BE2C (cell line): ENCODE measurements around the gene GIGYF1.
A peak's percentile ranks its signal among the peaks of the same experiment; 100 is the strongest.

Experiments
- DNase-seq: peaks from one replicate; pipeline ENCODE4 v3.0.0-alpha.2; 2020
- H3K27me3 ChIP-seq: fragments of 250-450 bp; sonication (Bioruptor Pico); 2 replicates; pipeline ENCODE4 v1.5.1; 2020; ENCODE audit warnings: mild to moderate bottlenecking
- H3K36me3 ChIP-seq: fragments of 250-450 bp; sonication (Bioruptor Pico); 2 replicates; pipeline ENCODE4 v1.5.1; 2020; ENCODE audit warnings: mild to moderate bottlenecking
- H3K4me1 ChIP-seq: fragments of 250-450 bp; sonication (Bioruptor Pico); 2 replicates; pipeline ENCODE4 v1.5.1; 2020
- H3K4me3 ChIP-seq: 2 replicates; pipeline ENCODE4 v1.5.1; 2011; ENCODE audit warnings: low read depth, low read length
- H3K9me3 ChIP-seq: fragments of 250-450 bp; sonication (Bioruptor Pico); 2 replicates; pipeline ENCODE4 v1.5.1; 2020
- CTCF ChIP-seq: IDR thresholded peaks from 2 replicates; pipeline ENCODE4 v1.5.1; 2012; ENCODE audit warnings: mild to moderate bottlenecking, low read depth, low read length

GIGYF1 gene

GRCh38 chr7:100641463-100641859 is 52.6 kb downstream of the GIGYF1 start, which contains the start of gene TFR2:
TFR2 (minus strand) TSS chr7:100641552; CDS start chr7:100641509, 43 bp downstream.
- TF ChIP-seq CTCF = no peak
- no peaks in the 10 kb centered on the region for H3K36me3 ChIP-seq
- H3K27me3 ChIP-seq = no peaks in the 10 kb centered on the region
- no peaks in the 10 kb centered on the region for H3K4me1 ChIP-seq
- no peaks in the 10 kb centered on the region for H3K9me3 ChIP-seq
- no peak within 1 kb of the TSS for H3K4me3 ChIP-seq
- no peak for DNase-seq

- Histone ChIP-seq H3K4me1 (no peaks in the 10 kb centered on the region), H3K36me3 (no peaks in the 10 kb centered on the region), H3K4me3 (no peak overlapping the region), H3K27me3 (no peaks in the 10 kb centered on the region), H3K9me3 (no peaks in the 10 kb centered on the region)
- TF ChIP-seq CTCF = no peak
- DNase-seq = no peak
Measured at GRCh38 chr7:100640517-100641440, 53.3 kb downstream of the GIGYF1 start.

- no peaks in the 10 kb centered on the region for H3K36me3 ChIP-seq
- H3K4me3 ChIP-seq = no peak overlapping the region
- H3K27me3 ChIP-seq = no peaks in the 10 kb centered on the region
- H3K4me1 ChIP-seq = no peaks in the 10 kb centered on the region
- DNase-seq = no peak
- TF ChIP-seq CTCF = no peak
- H3K9me3 ChIP-seq = no peaks in the 10 kb centered on the region
Measured at GRCh38 chr7:100639995-100640516, 54.0 kb downstream of the GIGYF1 start.

- H3K4me1 ChIP-seq = no peaks in the 10 kb centered on the region
- no peaks in the 10 kb centered on the region for H3K9me3 ChIP-seq
- no peaks in the 10 kb centered on the region for H3K27me3 ChIP-seq
- DNase-seq = peak; percentile 70
- H3K36me3 ChIP-seq = no peaks in the 10 kb centered on the region
- TF ChIP-seq CTCF = peak; percentile 29
- peak overlapping the region; percentile 66 for H3K4me3 ChIP-seq
Measured at GRCh38 chr7:100632951-100633717, 60.9 kb downstream of the GIGYF1 start.

- Histone ChIP-seq H3K9me3 (no peaks in the 10 kb centered on the region), H3K36me3 (no peaks in the 10 kb centered on the region), H3K27me3 (no peaks in the 10 kb centered on the region), H3K4me1 (no peaks in the 10 kb centered on the region), H3K4me3 (no peak overlapping the region)
- TF ChIP-seq CTCF = no peak
- DNase-seq = no peak
Measured at GRCh38 chr7:100630066-100630465, 64.0 kb downstream of the GIGYF1 start.
